GM18873 (cell line): Measurements from ENCODE around the gene SSBP3.

ENCODE experiments used
- ATAC-seq: cut with Tn5 transposase; IDR thresholded peaks from one replicate; pipeline ENCODE4 v1.9.1; 2021; ENCODE audit warnings: mild to moderate bottlenecking, moderate library complexity, moderate number of reproducible peaks; ENCODE audit not compliant: unreplicated experiment, low FRiP score

SSBP3 gene

DNA sequence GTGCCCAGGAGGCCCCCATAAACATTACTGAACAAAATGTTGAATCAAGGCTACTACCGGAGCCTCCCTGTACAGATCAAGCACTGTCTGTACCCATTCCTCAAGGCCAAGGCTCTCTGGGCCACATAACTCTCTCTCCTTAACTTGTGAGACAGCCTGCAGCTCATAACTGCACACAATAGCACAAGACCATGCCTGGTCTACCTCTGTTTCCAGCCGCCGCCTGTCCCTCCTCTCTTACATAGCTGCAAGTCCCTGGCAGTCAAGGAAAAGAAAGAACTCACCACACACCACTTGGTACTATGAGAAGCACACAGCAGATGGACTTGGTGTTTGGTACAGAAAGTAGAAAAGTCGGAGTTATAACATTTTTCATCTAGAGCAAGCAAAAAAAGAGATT lies 91.1 kb downstream of the SSBP3 start:
- ATAC-seq = no peak

DNA sequence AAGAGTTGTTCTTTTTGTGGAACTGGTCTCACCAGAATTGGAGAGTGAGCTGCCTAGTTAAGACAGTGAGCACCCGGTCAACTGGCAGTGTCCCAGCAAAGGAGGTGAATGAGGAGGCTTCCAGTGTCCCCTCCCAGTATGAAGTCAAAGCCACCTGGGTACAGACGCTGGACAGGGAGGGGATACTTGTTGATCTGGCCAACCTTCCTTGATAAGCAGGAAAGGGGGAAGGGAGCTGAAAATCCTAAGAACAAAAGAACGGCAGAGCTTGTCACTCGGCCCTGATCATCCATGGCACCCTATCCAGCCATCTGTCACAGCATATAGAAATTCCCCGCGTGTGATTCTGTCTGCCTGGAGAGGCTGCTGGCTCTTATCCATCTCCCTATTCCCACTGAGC lies 91.5 kb downstream of the SSBP3 start:
- no peak for ATAC-seq

DNA sequence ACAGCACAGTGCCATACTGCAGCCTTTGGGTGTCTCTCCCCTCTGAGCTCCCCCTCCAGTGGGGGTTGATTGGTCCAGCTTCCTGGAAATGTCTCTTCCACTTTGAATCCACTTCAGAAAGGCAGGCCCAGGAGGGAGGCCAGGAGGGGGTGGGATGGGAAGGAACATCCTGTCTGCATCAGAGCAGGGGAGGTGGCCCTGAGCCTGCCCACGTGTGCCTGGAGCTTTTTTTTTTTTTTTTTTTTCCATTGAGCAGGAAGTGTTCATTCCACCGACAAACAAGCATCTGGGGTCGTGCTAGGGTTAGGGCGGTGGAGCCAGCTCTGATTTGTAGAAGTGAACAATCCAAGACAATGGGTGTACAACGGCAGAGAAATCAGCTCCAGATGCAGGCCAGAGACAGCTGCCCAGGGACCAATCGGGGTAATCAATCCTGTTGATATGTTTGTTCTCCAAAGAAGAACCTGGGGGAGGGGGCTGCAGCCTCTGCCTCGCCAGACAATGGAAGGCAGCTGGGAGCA lies 93.3 kb downstream of the SSBP3 start:
- ATAC-seq = no peak

DNA sequence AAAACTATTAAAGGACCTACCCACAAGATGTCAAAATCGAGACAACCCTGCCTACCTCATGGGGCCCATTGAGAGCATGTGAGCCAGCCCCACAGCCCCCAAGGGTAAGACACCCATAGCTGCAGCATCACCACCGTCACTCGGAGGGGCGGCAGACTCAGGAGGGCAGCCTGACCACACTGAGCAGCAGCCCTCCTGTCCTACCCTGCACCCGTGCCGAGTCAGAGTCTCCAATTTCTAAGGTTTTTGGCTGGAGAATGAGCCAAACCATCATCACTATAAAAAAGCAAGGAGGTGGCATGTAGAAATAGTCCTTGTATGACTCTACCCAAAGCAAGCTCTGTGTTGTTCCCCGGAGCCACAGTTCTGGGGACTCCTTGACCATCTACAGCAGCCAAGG lies 94.7 kb downstream of the SSBP3 start:
- no peak for ATAC-seq

DNA sequence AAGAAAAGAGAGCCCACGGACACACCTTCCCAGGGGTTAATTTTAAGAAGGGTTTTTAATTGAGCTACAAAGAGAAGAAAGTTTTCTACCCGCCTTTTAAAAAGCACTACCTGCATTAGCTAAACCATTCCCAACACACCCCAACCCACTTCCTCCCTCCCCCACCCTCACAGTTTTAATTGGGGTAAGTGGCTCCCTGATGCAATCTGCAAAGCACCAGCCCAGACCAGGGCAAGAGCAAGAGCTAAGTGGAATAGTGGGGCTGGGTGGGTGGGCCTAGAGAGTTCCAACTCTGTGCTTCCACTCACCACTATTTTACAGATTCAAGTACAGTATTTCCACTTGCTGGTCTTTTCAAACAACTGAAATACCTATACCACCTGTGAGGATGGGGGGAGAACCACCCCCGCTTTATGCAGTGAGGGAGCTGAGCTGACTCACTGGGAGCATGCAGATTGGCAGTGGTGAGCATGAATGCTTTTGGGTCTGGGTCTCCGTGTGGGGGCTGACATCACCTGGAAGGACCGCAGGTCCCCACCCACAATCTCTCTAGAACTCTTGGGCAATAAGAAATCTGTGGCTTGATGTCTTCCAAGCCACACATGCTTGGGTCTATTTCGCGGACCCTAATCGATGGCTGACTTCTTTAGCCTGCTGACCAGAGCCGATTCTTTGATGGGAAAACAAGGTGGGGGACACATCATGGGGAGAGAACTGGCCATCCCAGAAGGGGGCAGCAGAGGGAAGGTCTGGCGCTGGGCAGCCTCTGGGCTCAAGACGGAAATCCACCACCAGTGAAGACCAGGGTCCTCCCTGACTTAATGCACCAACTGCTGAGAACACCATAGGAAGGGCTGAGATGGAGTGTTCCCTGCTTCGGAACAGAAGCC lies 95.5 kb downstream of the SSBP3 start:
- no peak for ATAC-seq

DNA sequence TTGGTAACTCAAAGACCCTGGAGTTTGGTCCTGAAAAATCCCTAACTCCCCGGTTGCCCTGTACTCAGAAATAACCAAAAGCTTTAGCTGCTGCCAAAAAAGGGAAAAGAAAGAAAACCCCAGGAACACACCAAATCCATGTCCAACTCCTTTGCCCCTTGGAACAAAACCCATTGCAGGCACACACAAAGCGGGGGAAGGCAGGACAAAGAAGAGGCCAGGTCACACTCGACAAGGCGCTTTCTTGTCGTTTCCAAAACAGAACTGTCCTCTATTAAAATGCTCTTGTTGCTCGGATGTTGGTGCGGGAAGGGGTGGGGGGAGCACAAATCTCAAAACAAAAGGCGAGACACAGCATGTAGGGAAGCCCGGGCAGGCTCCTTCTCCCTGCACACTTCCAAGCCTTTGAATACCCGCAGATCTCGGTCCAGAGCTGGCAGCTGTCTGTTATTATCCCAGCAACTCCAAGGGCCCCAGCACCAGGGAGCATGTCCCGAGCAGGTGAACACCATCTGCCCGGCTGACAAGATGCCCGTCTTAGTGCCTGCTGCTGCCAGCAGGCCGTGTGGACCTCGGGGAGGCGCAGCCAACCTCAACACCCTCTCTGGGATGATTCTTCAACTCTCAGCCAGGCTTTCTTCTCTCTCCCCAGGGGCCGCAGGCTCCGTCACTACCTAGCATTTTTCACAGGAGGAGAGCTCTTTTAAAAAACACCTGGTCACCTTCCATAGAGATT lies 96.4 kb downstream of the SSBP3 start:
- no peak for ATAC-seq

DNA sequence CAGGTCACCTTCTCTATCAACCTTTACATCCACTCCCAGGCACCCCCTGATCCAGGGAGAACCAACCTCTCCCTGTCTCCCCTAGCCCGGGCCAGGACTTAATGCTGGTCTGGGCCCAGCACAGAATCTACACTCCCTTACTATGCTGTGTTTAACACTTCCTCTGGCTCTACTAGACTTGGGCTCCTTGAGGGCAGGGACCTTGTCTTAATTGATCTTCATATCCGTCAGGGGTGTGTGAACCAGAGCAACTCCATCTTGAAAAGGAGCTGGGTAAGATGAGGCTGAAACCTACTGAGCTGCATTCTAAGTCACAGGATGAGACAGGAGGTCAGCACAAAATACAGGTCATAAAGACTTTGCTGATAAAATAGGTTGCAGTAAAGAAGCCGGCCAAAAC lies 98.9 kb downstream of the SSBP3 start:
- ATAC-seq = no peak

DNA sequence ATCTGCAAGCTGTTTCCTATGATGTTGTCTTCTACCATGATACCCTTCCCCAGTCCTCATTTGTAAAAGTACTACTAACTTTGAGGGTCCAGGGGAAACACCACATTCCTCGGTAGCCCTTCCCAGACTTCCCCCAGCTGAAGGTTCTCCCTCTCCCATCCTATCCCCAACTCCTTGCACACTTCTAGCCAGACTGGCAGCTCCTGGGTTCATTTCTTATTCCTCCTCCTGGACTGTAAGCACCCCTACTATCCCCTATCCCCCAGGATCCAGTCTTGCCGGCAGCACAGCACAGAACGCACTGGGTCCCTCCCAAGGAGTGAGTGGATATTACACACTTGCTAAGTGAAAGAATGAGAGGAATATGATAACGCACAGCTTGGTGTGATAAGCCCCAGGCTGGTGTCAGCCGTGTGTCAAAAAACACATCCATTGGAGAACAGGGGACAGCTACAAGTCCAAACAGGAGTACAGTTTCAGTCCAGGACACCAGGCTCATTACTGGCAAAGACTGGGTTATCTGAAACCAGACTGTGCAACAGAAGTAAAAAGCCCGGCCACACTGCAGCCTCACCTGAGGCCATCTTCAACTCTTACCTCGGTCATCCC lies 100.2 kb downstream of the SSBP3 start:
- no peak for ATAC-seq

DNA sequence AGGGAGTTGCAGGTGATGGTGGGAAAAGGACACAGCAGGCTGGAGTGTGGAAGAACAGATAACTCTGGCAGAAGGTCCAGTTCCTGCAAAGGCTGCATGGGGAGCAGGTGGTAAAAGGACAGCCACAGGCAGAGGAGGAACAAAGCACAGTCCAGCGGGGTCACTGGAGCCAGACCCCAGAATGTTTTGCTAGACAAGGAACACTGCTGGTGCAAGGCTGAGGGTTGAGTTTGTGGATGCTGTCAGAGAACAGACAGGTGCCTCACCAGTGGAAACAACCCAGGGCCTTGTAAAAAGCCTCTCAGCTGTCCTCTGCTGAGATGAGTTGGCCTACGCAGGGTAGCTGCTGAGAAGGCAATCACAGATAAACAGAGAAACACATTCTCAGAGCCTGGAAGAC lies 101.7 kb downstream of the SSBP3 start:
- no peak for ATAC-seq

DNA sequence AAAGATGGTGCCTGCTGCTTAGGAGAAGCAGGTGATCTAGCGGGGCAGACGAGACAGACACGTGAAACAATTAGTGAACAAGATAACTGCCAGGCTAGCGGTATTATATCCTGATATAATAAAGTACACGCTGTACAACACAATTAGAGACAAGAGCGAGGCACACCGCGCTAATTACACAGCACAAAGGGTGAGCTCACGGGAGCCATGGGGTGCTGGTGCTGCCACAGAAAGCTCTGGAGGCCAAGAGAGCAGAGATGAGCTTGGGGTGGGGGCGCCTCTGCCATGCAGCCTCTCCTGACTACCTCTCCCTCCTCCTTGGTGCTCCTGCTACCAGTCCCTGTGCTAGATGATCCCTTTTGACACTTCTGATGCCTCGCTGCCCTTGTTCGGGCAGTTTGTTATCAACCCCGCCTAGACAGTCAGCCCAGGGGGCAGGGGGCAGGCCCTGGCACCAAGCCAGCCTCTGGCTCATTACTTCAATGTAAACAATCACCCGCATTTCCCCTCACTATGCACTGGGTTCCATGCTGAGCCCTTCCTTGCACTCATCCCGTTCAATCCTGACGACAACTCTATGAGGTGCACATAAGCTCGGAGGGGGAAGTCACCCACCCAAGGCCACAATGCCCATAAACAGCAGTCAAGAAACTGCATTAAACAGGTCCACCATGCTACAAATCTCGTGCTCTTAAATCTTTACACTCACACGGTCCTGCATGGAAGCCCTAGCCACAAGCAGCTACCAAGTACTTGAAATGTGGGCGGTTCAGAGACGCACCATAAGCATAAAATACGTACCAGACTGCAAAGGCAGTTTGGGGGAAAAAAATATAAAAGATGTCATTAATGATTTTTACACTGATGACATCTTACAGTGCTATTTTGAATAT lies 103.0 kb downstream of the SSBP3 start:
- ATAC-seq = no peak

DNA sequence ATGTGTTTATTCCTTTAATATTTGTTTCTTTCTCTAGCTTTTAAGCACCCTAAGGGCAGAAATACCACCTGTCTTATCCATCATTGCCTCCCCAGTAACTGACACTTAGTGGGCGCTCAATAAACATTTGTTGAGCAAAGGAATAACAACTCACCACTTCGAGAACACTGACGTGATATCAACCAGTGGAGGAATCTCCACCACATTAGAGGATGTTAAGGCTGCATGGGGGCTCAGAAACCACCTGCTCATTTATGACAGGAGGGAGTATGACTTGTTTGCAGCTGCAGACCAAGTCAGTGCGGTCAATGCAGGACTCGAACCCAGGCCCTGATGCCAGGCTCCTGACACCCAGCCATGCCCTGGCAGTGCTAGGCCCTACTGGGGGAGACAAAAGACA lies 103.6 kb downstream of the SSBP3 start:
- ATAC-seq = no peak

DNA sequence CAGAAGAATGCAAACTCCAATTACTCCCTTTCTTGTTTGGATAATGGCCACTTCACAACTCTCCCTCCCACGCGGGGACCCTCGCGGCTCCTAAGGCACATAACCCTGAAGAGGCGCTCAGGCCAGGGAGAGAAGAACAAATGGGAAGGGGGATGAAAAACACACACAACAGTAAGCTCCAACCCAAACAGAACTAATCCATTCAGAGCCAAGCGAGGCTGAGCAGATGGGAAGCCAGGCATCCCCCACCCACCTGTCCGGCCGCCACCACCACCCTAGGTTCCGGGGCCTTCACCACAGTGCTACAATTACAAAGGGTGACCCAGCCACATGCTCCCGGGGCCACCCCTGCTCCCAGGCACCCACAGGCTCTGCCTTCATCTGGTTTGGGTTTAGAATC lies 104.7 kb downstream of the SSBP3 start:
- no peak for ATAC-seq

DNA sequence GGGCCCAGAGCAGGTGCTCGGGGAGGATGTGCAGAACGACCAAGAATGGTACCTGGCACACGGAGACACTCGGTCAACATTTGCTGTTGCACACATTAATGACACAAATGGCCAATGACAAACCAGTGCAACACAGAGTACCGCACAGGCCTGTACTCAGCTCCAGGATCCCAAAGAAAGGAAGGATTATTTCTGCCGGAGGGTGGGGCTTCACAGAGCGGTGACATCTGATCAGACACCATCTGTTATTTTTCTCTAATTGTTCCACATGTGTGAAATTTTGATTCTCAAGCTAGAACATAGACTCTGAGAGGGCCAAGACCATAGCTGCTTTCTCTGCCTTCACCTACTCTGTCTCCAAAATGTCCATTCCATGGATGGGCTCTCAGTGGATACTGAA lies 105.8 kb downstream of the SSBP3 start:
- no peak for ATAC-seq

DNA sequence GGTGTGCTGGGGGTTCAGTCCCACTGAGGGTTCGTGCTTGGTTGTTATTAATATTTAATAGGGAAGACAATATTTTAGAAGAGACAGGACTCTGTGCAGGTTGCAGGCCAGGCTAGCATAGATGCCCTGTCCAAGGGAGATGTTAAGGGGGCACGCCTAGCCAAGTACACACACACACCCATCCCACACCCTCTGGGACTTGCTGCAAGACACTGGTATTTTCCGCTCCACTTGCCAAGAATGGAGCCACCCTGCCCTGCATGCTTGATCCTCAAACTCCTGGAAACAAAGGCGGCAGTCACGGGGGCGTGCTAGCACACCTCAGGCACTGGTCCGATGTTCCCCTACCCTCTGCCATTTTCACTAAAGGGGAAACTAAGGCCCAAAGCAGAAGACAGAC lies 107.2 kb downstream of the SSBP3 start:
- no peak for ATAC-seq

DNA sequence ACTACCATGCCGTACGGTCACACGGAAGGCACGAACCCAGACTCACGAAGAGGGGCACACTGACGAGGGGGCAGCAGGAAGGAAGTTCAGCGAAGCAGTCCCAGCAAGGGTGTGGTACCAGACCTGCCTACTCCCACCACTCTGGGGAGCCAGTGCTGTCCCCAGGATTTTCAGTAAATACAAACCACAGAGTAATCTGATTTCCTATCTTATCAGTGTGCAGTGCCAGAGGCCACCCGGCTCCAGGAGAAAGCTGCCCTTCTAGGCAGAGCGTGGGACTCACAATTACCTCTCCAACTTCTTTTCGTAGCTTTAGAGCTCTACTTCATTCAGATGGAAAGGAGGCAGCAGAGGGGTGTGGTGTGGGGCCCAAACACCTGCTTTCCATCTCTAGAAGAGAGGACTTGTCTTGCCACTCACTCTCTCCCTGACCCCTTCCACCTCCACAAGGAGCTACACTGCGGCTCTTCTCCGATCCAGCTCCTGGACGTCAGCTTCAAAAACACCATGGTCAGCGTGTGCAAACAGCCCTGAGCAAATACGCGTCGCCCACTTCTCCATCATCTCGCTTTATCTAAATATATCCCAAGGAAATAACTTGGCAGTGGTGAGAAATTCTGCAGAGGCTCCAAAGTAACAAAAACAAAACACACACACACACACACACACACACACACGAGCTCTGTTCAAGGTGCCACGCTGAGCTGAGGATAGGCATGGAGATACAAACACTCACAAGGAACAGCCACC lies 107.7 kb downstream of the SSBP3 start:
- ATAC-seq = no peak

DNA sequence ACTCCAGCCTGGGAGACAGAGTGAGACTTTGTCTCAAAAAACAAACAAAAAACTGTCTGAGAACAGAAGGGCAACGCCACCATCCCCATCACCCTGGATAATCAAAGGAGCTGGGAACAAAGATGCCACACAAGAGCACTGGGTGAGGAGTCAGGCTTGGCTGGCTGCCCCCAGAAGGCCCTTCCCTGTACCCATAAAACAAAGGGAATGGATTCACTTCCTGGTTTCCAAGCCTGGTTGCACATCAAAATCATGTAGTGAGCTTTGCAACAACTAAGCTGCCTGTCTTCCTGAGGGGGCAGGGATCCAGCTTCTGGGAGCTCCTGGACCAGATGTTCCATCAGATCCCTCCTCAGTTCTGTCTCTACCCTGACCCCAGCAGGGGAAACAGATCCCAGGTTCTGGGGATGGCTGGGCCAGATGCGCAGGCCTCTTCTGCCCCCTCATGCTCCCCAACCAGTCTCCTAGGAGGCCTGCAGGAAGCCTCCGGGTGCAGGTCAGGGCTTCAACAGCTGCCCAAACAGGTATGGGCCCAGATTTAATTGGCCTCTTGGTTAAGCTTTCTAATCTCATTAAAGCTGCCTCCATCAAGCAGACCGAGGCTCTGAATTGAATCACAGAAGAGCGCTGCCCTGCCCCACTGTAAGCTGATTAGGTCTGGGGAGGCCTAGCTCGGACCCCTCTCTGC lies 108.5 kb downstream of the SSBP3 start:
- no peak for ATAC-seq

DNA sequence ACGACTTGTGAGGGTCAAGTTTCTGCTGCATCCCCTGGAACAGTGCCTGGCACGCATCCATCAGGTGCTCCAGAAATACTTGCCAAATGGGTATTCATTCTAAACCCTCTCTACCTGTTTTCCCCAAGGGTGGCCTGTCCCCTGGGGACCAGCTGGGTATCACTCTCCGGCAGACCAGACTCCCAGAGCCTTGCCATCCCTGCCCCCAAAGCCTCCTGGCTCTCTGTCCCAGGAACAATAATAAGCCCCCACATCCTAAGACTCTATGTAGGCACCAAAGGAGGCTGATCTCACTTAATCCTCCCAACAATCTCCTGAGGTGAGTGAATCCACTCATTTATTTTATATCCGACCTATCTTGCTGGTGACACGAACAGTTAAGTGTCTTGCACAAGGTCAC lies 109.5 kb downstream of the SSBP3 start:
- ATAC-seq = no peak

DNA sequence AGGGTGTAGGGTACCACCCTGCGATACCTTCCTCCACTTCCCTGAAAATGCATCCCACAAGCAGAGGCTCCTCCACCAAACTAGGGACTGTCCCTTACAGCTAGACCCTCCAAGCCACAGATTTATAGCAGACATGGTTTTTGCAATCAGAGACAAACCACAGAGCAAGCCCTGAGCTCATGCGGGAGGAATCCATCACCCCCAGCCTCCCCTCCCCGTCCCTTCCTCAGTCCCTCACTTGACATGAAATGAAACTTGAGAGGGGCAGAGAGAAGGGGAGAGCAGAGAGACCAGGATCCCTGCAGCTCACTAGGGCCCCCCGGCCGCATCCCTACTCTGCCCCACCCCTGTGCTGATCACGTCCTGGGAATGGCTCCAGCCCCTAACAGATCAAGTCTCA lies 111.3 kb downstream of the SSBP3 start:
- no peak for ATAC-seq
